Stimulated activated CD4-positive, alpha-beta T cell treated with anti-CD3 and anti-CD28 coated beads, Interleukin-4, amount 100 ng/mL, for 24 hours (primary cell): ENCODE results near the gene SLC22A9.
"Not testable (repeated sequence)": the region's sequence is repeated elsewhere in the genome, so short reads cannot be mapped to it uniquely, and the experiment has no call there.

Experiments
- DNase-seq: peaks from one replicate; pipeline ENCODE4 v3.0.0-alpha.2; 2020

SLC22A9 gene

DNA sequence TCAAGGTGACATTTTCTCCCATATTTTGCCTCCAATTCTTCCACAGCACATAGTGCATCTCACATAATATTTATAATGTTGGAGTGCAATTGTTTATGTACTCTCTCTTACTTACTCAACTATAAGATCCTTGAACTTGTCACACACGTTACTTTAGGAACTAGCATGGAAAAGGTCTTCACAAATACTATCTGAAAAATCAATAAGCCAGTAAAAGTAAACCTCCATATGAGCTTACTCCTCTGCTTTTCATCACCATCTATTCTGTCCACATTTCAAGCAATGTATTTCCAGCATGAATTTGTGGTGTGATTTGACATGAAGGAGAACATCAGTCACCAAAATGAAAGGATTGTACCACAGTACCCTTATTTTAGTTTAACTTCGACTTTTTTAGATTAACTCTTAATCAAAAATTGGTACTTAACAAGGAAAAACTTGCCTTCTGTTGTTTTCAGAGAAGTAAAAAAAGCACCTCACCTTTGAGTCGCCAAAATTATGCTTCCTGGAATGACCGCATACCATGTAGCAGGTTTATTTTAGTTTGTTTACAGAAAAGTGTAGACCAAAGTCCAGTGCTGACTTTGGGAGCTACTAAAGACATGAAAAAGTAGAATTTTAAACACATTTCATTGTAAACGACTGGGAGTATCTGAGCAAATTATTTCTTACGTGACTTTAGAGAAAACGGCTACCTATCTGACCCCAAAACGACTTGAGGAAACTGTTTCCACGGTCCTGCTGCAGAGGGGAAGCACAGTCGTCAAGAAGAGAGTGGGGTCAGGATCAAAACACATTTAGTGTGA lies at the start of gene SLC22A9:
TSS of gene SLC22A9 (plus strand) at position 621 of the 806 bp plus-strand sequence. CDS start 272 bp downstream, outside the sequence.
- no peak for DNase-seq

DNA sequence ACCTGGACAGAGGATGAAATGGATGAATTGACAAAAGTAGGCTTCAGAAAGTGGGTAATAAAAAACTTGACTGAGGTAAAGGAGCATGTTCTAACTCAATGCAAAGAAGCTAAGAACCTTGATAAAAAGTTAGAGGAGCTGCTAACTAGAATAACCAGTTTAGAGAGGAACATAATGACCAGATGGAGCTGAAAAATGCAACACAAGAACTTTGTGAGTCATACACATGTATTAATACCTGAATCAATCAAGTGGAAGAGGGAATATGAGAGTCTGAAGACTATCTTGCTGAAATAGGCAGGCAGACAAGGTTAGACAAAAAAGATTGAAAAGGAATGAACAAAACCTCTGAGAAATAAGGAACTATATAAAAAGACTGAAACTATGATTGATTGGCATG lies 47.9 kb upstream of the SLC22A9 start:
- no peak for DNase-seq

DNA sequence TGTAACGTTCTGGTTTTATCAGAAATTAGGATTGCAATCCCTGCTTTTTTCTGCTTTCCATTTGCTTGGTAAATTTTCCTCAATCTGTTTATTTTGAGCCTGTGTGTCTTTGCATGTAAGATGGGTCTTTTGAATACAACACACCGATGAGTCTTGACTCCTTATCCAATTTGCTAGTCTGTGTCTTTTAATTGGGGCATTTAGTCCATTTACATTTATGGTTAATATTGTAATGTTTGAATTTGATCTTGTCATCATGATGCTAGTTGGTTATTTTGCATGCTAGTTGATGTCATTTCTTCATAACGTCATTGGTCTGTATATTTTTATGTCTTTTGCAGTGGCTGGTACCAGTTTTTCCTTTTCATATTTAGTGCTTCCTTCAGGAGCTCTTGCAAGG lies 34.5 kb upstream of the SLC22A9 start:
- DNase-seq, result not testable (repeated sequence)

- DNase-seq, result no peak
Observed at GRCh38 chr11:63337070-63337469, 32.5 kb upstream of the SLC22A9 start.

DNA sequence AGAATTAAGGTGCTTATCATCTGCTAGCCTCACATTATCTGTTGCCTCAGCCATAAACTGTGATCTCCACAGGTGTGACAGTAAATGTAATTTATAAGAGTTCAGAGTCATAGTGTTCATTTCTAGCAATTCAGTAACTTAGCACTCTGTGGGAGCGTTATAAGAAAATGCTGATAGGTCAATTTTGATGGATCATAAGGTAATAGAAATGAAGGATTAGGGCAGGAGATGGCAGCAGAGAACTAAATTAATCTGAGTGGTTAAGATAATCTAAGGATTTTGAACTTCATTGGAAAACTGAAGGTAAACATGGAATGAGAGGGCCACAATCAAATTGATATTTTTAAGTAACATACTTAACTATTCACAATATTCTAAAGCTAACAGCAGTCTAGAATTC lies 26.5 kb upstream of the SLC22A9 start:
- no peak for DNase-seq

DNA sequence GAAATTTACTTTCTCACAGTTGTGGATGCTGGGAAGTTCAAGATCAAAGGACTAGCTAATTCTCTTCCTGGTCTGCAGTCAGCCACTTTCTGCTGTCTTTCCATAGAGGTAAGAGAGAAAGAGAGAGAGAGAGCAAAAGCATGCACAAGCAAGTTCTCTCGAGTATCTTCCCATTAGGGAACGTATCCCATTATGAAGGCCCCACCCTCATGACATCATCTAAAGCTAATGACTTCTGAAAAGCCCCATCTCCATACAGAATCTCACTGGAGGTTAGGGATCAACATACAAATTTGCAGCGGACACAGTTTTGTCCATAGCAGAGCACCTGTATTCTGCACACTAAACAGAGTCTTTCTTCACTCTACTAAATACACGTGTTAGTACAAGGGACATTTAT lies 17.4 kb upstream of the SLC22A9 start:
- no peak for DNase-seq

- DNase-seq, result no peak
Observed at GRCh38 chr11:63362196-63362793, 7.3 kb upstream of the SLC22A9 start.

GRCh38 chr11:63369971-63370588 lies 495 bp downstream of the SLC22A9 start:
- no peak for DNase-seq

GRCh38 chr11:63371396-63371795 lies 1.8 kb downstream of the SLC22A9 start:
- no peak for DNase-seq

DNA sequence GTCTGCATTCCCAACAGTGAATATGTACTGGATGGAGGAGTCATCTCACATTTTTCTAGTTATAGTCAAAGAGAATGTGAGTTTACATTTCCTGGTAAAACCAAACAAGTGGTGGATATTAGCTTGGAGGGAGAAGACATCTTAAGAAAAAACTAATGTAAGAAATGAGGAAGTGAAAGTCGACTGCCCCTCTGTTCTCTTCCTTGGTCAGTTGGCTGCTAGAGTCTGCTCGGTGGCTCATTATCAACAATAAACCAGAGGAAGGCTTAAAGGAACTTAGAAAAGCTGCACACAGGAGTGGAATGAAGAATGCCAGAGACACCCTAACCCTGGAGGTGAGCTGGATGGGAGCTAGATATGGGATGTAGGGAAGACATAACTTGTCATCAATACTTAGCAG lies 5.8 kb downstream of the SLC22A9 start:
- DNase-seq, result no peak

DNA sequence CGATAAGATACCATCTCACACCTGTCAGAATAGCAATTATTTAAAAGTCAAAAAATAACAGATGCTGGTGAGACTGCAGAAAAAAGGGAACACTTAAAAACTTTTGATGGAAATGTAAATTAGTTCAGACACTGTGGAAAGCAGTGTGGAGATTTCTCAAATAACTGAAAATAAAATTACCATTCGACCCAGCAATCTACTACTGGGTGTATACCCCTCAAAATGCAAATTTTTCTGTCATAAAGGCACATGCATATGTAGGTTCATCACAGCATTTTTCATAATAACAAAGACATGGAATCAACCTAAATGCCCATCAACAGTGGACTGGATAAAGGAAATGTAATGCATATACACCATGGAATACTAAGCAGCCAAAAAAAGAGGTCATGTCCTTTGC lies 10.5 kb downstream of the SLC22A9 start:
- no peak for DNase-seq

DNA sequence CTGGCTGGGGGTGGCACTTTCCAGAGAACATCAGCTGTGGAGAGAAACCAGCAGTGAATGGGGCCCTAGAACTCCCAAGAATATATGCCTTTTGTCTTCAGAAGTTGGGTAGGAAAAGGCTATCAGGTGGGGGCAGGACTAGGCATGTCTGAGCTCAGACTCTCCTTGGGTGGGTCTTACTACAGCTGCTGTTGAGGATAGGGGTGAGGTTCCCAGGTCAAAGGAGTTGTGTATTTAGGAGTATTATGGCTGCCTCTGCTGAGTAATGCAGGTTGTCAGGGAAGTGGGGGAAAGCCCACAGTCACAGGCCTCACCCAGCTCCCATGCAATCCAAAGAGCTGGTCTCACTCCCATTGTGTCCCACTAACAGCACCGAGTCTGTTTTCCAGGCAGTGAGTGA lies 26.1 kb downstream of the SLC22A9 start:
- no peak for DNase-seq

DNA sequence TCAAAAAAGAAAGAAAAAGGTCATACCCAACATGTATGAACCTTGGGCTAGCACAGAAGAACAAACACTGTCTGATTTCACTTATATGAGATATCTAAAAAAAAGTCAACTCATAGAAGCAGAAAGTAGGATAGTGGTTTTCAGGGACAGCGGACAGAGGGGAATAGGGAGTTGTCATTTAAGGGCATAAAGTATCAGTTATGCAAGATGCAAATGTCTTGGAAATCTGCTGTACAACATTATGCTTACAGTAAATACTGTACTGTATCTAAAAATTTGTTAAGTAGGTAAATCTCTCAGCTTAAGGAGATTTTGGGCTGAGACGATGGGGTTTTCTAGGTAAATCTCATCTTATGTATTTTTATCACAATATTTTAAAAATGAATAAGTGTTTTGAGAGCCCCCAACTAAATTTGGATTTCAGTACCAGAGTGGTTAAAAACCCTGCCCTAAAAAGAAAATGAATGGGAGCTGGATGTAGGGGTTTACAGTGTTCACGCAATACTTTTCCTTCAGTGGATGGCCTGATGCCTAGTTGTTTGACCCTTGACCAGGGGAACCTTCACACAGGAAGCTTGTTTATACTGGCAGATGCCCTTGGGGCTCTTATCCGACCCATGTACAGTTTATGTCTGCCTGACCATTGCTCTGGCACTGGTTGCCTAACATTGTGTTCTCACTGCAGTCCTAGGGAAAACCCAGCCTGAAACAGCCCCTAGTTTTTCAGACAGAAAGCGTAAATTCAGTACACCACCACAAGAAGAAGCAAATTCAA lies 34.8 kb downstream of the SLC22A9 start:
- DNase-seq, result no peak

DNA sequence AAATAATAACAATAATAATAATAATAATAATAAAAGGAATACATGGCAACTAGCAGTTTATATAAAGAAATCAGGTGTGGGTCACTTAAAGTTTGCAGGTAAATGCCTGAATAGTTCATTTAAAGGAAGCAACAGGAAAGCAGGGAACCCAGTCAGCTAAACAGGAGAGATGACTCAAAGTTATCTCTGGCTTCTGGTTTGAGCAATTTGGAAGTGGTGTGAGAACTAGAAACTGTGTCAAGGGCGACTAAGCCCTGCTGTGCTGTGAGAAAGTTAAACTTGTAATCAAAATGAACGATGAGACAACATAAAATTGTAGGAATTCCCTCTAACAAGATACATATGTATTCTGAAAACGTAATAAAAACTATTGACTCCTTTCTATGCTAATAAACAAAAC lies 35.5 kb downstream of the SLC22A9 start:
- no peak for DNase-seq

- no peak for DNase-seq
Observed at GRCh38 chr11:63406458-63406857, 36.9 kb downstream of the SLC22A9 start.

- no peak for DNase-seq
Observed at GRCh38 chr11:63417174-63417852, 47.7 kb downstream of the SLC22A9 start.

- no peak for DNase-seq
Observed at GRCh38 chr11:63427971-63428508, 58.5 kb downstream of the SLC22A9 start.

- not testable (repeated sequence) for DNase-seq
Observed at GRCh38 chr11:63430731-63431130, 61.1 kb downstream of the SLC22A9 start.

DNA sequence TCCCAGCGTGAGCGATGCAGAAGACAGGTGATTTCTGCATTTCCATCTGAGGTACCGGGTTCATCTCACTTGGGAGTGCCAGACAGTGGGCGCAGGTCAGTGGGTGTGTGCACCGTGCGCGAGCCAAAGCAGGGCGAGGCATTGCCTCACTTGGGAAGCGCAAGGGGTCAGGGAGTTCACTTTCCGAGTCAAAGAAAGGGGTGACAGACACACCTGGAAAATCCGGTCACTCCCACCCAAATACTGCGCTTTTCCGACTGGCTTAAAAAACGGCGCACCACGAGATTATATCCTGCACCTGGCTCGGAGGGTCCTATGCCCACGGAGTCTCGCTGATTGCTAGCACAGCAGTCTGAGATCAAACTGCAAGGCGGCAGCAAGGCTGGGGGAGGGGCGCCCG lies 65.8 kb downstream of the SLC22A9 start:
- DNase-seq, result not testable (repeated sequence)

GRCh38 chr11:63435831-63436230 lies 66.2 kb downstream of the SLC22A9 start:
- DNase-seq, result not testable (repeated sequence)

DNA sequence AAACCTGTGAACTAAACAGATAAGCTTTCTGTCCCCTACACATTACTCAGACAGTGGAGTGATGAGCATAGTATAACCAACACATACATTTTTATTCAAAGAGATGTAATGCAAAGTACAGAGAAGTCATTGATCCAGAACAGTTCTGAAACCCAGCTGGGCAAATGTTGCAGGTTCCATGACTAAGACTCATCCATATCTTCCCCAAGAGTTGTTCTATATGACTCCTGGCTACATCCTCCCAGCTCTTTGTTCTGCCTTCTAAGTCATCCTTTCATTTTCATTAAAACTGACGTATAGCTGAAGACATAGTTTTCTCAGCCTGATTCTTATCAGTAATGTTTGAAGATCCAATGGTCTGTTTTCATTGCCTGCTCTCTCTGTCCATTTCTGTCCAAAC lies 74.1 kb downstream of the SLC22A9 start:
- DNase-seq, result peak; percentile 21

- no peak for DNase-seq
Observed at GRCh38 chr11:63444160-63444559, 74.6 kb downstream of the SLC22A9 start.
